ENCODE results near the gene RIBC1.

GRCh38 chrX:53479301-53479700, 56.6 kb downstream of the RIBC1 start:
- TF ChIP-seq POLR2AphosphoS5 (IDR thresholded peaks at IDR 0.05) (no peak), CTCF (IDR thresholded peaks at IDR 0.05) (no peak)

Measured in stomach (tissue), 4 donors.